PC-3 (cell line): Measurements from ENCODE around the gene DCP1B. TPM values are rescaled to one million over a fixed set of nuclear protein-coding genes. Genes with fewer than 3 reads are reported as not detected.

Experiments used
- ATAC-seq: fragments of 200-7000 bp; cut with Tn5 transposase; 2 replicates; pipeline ENCODE4 v1.9.1; 2020; ENCODE audit warnings: mild to moderate bottlenecking, moderate library complexity
- BruUV-seq: library from RNA; stranded (reverse); fragments of 400-500 nt; replicated peaks from 2 replicates; lab custom pipeline; 2021; lab: Mats Ljungman, UMichigan
- CTCF ChIA-PET: fragments of 300-600 bp; sonication (Branson Sonifier 250); formaldehyde crosslinking; loops from one replicate; lab custom pipeline; 2022; ENCODE audit warnings: antibody characterized with exemption; lab: Charles Lee
- POLR2A ChIA-PET: fragments of 300-600 bp; sonication (Branson Sonifier 250); formaldehyde crosslinking; loops from one replicate; lab custom pipeline; 2022; ENCODE audit warnings: antibody characterized with exemption; ENCODE audit not compliant: unreplicated experiment; lab: Charles Lee
- DNase-seq: peaks from one replicate; pipeline ENCODE4 v3.0.0-alpha.2; 2015
- H2AFZ ChIP-seq: fragments of 300-600 bp; sonication (generic); 2 replicates; pipeline ENCODE4 v1.6.0; 2016; ENCODE audit warnings: antibody characterized with exemption, low read length
- H3F3A ChIP-seq: fragments of 300-600 bp; sonication (generic); one replicate; pipeline ENCODE4 v1.6.0; 2017; ENCODE audit warnings: antibody characterized with exemption, low read length, control low read depth, mild to moderate bottlenecking; ENCODE audit not compliant: unreplicated experiment
- H3K27ac ChIP-seq: fragments of 300-600 bp; sonication (generic); 2 replicates; pipeline ENCODE4 v1.5.1; 2016; ENCODE audit warnings: mild to moderate bottlenecking, low read length
- H3K27me3 ChIP-seq: fragments of 300-600 bp; sonication (generic); 2 replicates; pipeline ENCODE4 v1.6.1; 2016; ENCODE audit warnings: low read length, mixed read lengths
- H3K36me3 ChIP-seq: fragments of 300-600 bp; sonication (generic); 2 replicates; pipeline ENCODE4 v1.6.1; 2016; ENCODE audit warnings: low read depth, mixed run types, low read length, mixed read lengths
- H3K4me1 ChIP-seq: fragments of 300-600 bp; sonication (generic); 2 replicates; pipeline ENCODE4 v1.5.1; 2016; ENCODE audit warnings: low read length; ENCODE audit not compliant: insufficient read depth
- H3K4me2 ChIP-seq: fragments of 300-600 bp; sonication (generic); 2 replicates; pipeline ENCODE4 v1.6.0; 2016; ENCODE audit warnings: low read length
- H3K4me3 ChIP-seq: fragments of 300-600 bp; sonication (generic); 2 replicates; pipeline ENCODE4 v1.5.1; 2016; ENCODE audit warnings: mild to moderate bottlenecking, low read length, mixed read lengths
- H3K79me2 ChIP-seq: fragments of 300-600 bp; sonication (generic); 2 replicates; pipeline ENCODE4 v1.6.1; 2017; ENCODE audit warnings: low read length, mixed read lengths
- H3K9ac ChIP-seq: fragments of 300-600 bp; sonication (generic); 2 replicates; pipeline ENCODE4 v1.6.0; 2016; ENCODE audit warnings: mild to moderate bottlenecking, low read length
- H3K9me2 ChIP-seq: fragments of 300-600 bp; sonication (generic); replicated peaks from 2 replicates; pipeline ENCODE4 v1.6.1; 2016; ENCODE audit warnings: mixed run types, low read length, mixed read lengths
- H3K9me3 ChIP-seq: fragments of 300-600 bp; sonication (generic); 2 replicates; pipeline ENCODE4 v1.6.1; 2016; ENCODE audit warnings: low read length, mixed read lengths
- H4K20me1 ChIP-seq: fragments of 300-600 bp; sonication (generic); 2 replicates; pipeline ENCODE4 v1.6.1; 2016; ENCODE audit warnings: low read length, mixed read lengths
- EZH2 ChIP-seq: fragments of 300-600 bp; sonication (generic); IDR thresholded peaks from one replicate; pipeline ENCODE4 v1.6.1; 2017; ENCODE audit warnings: antibody characterized with exemption, mild to moderate bottlenecking, low read length; ENCODE audit not compliant: unreplicated experiment
- EZH2phosphoT487 ChIP-seq: fragments of 300-600 bp; sonication (generic); IDR thresholded peaks from 2 replicates; pipeline ENCODE4 v1.6.1; 2018; ENCODE audit warnings: mild to moderate bottlenecking, antibody characterized with exemption, low read length, borderline replicate concordance
- intact Hi-C: fragments of 100-400 bp; cut with micrococcal nuclease; formaldehyde crosslinking; loops from 2 replicates; pipeline ENCODE4 v1.9.0; 2023
- total RNA-seq: library from RNA; depleted of rRNA; stranded (reverse); fragments of >200 nt; gene quantifications from 2 replicates; pipeline ENCODE4 v1.2.3, GENCODE V29; 2014
- TF ChIP-seq, protein P1 (sequence below): fragments of 300-600 bp; sonication (generic); conservative IDR thresholded peaks from 2 replicates; pipeline ENCODE4 v1.5.1; 2017; ENCODE audit warnings: antibody characterized with exemption, low read depth, mild to moderate bottlenecking, low read length

DCP1B gene
- total RNA-seq, 1 experiment from 2014 or later = 4.9 TPM

DNA sequence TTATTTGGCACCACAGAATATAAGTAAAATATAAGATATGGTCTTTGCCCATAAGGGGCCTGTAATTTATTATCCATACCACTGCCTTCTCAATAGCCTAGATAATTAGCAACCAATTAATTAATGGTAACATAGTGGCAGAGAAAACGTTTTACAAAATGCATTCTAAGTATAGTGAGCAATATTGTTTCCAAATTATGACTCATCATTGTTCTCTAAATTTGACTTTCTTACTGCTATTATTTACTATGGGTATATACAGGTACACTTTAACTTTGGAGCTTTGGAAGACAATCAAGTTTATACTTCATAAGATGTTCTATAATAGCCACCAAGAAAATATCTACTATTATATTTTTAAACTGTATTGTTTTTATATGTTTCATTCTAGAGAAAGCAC, 26.7 kb downstream of the DCP1B start:
- Histone ChIP-seq H3K4me2 (no peak overlapping the region), H3K9me3 (no peaks in the 10 kb centered on the region), H3K79me2 (no peaks in the 10 kb centered on the region), H3K9me2 (no peaks in the 10 kb centered on the region), H2AFZ (no peak overlapping the region), H3K9ac (no peak overlapping the region), H3K4me1 (no peaks in the 10 kb centered on the region), H4K20me1 (no peaks in the 10 kb centered on the region), H3K4me3 (no peak overlapping the region), H3K36me3 (no peaks in the 10 kb centered on the region), H3K27me3 (no peaks in the 10 kb centered on the region), H3K27ac (no peak overlapping the region), H3F3A (no peaks in the 10 kb centered on the region)
- POLR2A ChIA-PET = no interaction called here
- TF ChIP-seq EZH2 = no peak
- TF ChIP-seq, protein P1, sequence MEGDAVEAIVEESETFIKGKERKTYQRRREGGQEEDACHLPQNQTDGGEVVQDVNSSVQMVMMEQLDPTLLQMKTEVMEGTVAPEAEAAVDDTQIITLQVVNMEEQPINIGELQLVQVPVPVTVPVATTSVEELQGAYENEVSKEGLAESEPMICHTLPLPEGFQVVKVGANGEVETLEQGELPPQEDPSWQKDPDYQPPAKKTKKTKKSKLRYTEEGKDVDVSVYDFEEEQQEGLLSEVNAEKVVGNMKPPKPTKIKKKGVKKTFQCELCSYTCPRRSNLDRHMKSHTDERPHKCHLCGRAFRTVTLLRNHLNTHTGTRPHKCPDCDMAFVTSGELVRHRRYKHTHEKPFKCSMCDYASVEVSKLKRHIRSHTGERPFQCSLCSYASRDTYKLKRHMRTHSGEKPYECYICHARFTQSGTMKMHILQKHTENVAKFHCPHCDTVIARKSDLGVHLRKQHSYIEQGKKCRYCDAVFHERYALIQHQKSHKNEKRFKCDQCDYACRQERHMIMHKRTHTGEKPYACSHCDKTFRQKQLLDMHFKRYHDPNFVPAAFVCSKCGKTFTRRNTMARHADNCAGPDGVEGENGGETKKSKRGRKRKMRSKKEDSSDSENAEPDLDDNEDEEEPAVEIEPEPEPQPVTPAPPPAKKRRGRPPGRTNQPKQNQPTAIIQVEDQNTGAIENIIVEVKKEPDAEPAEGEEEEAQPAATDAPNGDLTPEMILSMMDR = no peak
- no peak for TF ChIP-seq EZH2phosphoT487
- intact Hi-C loops = no loop called here
- ATAC-seq (no peak), DNase-seq (no peak)
- no TSS peak for BruUV-seq
- CTCF ChIA-PET = no interaction called here

DNA sequence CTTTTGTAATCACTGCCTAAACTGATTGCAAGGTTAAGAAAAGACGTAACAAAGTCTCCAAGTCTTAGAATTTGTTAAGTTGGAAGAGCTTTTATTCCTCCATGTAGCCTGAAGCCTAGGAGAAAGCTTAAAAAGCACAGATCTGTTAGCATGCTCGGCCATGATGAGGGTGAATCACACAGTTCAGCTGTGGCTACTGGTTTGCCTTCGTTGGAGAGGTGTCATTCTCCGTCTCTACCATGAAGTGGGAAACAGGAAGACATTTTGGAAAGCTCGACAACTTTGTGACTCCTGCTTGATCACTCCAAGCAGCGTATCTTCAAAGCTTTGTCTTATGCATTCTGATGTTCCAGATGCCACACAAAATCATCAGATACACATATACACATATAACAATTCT, 27.1 kb downstream of the DCP1B start:
- no peaks in the 10 kb centered on the region for H3K27me3 ChIP-seq
- H3F3A ChIP-seq = no peaks in the 10 kb centered on the region
- H3K27ac ChIP-seq = no peak overlapping the region
- no peaks in the 10 kb centered on the region for H3K79me2 ChIP-seq
- H3K4me1 ChIP-seq = no peaks in the 10 kb centered on the region
- ChIA-PET CTCF (no interaction called here), POLR2A (no interaction called here)
- intact Hi-C loops = no loop called here
- DNase-seq (no peak), ATAC-seq (no peak)
- H3K9ac ChIP-seq = no peak overlapping the region
- H4K20me1 ChIP-seq = no peaks in the 10 kb centered on the region
- H3K4me2 ChIP-seq = no peak overlapping the region
- H3K9me2 ChIP-seq = no peaks in the 10 kb centered on the region
- H3K36me3 ChIP-seq = no peaks in the 10 kb centered on the region
- no peaks in the 10 kb centered on the region for H3K9me3 ChIP-seq
- no peak for TF ChIP-seq EZH2
- TF ChIP-seq, protein P1 = no peak
- no peak for TF ChIP-seq EZH2phosphoT487
- H2AFZ ChIP-seq = no peak overlapping the region
- no TSS peak for BruUV-seq
- H3K4me3 ChIP-seq = no peak overlapping the region

DNA sequence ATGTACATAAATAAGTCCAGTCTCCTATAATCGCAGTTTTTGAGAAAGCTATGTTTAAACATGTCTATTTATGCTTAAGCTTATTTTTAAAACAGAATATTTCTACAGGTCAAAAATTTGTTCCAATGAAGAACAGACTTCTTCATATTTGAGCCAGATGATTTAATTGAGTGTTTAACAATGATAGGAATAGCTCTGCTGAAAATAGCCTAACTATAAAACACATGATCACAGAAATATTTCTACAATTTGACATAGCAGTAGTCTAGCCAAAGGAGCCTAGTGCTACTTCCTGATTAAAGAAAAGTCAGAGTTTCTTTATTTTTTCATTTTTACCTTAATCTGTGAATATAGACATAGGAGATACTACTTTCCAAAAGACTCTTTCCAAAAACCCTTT, 29.4 kb downstream of the DCP1B start:
- Histone ChIP-seq H3K9me3 (no peaks in the 10 kb centered on the region), H4K20me1 (no peaks in the 10 kb centered on the region), H3K9me2 (no peaks in the 10 kb centered on the region), H3K4me2 (no peak overlapping the region), H3K27me3 (no peaks in the 10 kb centered on the region), H3K27ac (no peak overlapping the region), H2AFZ (no peak overlapping the region), H3K79me2 (no peaks in the 10 kb centered on the region), H3F3A (no peaks in the 10 kb centered on the region), H3K4me3 (no peak overlapping the region), H3K36me3 (no peaks in the 10 kb centered on the region), H3K4me1 (no peaks in the 10 kb centered on the region; the same call in 1 of the 2 replicates), H3K9ac (no peak overlapping the region)
- BruUV-seq = no TSS peak
- TF ChIP-seq EZH2phosphoT487 = no peak
- TF ChIP-seq, protein P1 = no peak
- no peak for TF ChIP-seq EZH2
- no peak for ATAC-seq
- intact Hi-C loops = no loop called here
- no peak for DNase-seq
- ChIA-PET POLR2A (no interaction called here), CTCF (no interaction called here)
